Hematopoietic multipotent progenitor cell (in vitro differentiated cells): ENCODE measurements around the gene AP4M1. TPM values are rescaled to one million over a fixed set of nuclear protein-coding genes. Genes with fewer than 3 reads are reported as not detected.

Experiments
- DNase-seq, 3 donors: peaks; one replicate each; pipeline ENCODE4 v3.0.0-alpha.2; 2011 to 2015; ENCODE audit warnings: low read depth in 2 of 3, low spot score in 2 of 3
- total RNA-seq: library from RNA; depleted of rRNA; stranded (reverse); fragments of >200 nt; gene quantifications from one replicate; pipeline ENCODE4 v1.2.3, GENCODE V29; 2012

AP4M1 gene
- total RNA-seq, 1 donor = 24.8 TPM

- DNase-seq = no peak
These were observed 15.9 kb upstream of the AP4M1 start for GRCh38 chr7:100085515-100085914.

GRCh38 chr7:100087055-100087750, 14.2 kb upstream of the AP4M1 start:
- no peak for DNase-seq

- no peak for DNase-seq
These were observed 13.3 kb upstream of the AP4M1 start for GRCh38 chr7:100088095-100088620.

- peak; percentile 74 to 79 (median 78) for DNase-seq
These were observed 12.6 kb upstream of the AP4M1 start, which contains the start of gene COPS6 for GRCh38 chr7:100088621-100089457. COPS6 (plus strand) TSS chr7:100088969; CDS start chr7:100088991, 22 bp downstream.

GRCh38 chr7:100089458-100090196, 11.8 kb upstream of the AP4M1 start:
- no peak for DNase-seq

GRCh38 chr7:100090527-100091410, 10.7 kb upstream of the AP4M1 start:
- no peak for DNase-seq

GRCh38 chr7:100091411-100092181, 9.8 kb upstream of the AP4M1 start:
- no peak for DNase-seq

- DNase-seq = no peak
These were observed 8.4 kb upstream of the AP4M1 start for GRCh38 chr7:100093054-100093453.

- no peak for DNase-seq
These were observed 7.9 kb upstream of the AP4M1 start for GRCh38 chr7:100093498-100093897.

GRCh38 chr7:100093925-100094486, 7.4 kb upstream of the AP4M1 start:
- no peak for DNase-seq

- DNase-seq = no peak
These were observed 6.2 kb upstream of the AP4M1 start for GRCh38 chr7:100095289-100095688.

GRCh38 chr7:100095704-100096103, 5.7 kb upstream of the AP4M1 start:
- no peak for DNase-seq

GRCh38 chr7:100098913-100099312, 2.5 kb upstream of the AP4M1 start:
- DNase-seq = no peak

- no peak for DNase-seq
These were observed 2.0 kb upstream of the AP4M1 start for GRCh38 chr7:100099452-100099851.

GRCh38 chr7:100100420-100101015, 925 bp upstream of the AP4M1 start:
- peak; percentile 87 to 95 (median 93) for DNase-seq

GRCh38 chr7:100102950-100103840, 1.8 kb downstream of the AP4M1 start:
- DNase-seq = no peak

GRCh38 chr7:100105534-100105933, 4.1 kb downstream of the AP4M1 start:
- DNase-seq = no peak
